IMR-90 (cell line): ENCODE data around the gene IRAK3. TPM values are rescaled to one million over a fixed set of nuclear protein-coding genes. Genes with fewer than 3 reads are reported as not detected.

Experiments used
- ATAC-seq: fragments of 200-7000 bp; cut with Tn5 transposase; 2 replicates; pipeline ENCODE4 v1.9.1; 2020; ENCODE audit warnings: low read depth, mild to moderate bottlenecking, moderate library complexity
- Bru-seq: library from RNA; stranded (reverse); fragments of 400-500 nt; gene quantifications from one replicate; lab custom pipeline; 2021; lab: Mats Ljungman, UMichigan
- BruChase-seq, 2 experiments: library from RNA; stranded (reverse); fragments of 400-500 nt; gene quantifications; one replicate each; lab custom pipeline; 2021; lab: Mats Ljungman, UMichigan
- BruUV-seq: library from RNA; stranded (reverse); fragments of 400-500 nt; replicated peaks from 2 replicates; lab custom pipeline; 2021; lab: Mats Ljungman, UMichigan
- CTCF ChIA-PET: fragments of 300-600 bp; formaldehyde crosslinking; extraction: SDS; loops from one replicate; lab custom pipeline; 2021; ENCODE audit warnings: antibody characterized with exemption; lab: Yijun Ruan, JAX
- POLR2A ChIA-PET: fragments of 300-600 bp; sonication (Branson Sonifier 250); formaldehyde crosslinking; loops from one replicate; lab custom pipeline; 2022; ENCODE audit warnings: antibody characterized with exemption; ENCODE audit not compliant: unreplicated experiment; lab: Charles Lee
- DNase-seq: peaks from one replicate; pipeline ENCODE4 v3.0.0; 2013
- H2AFZ ChIP-seq: replicated peaks from 2 replicates; pipeline ENCODE3; 2013; ENCODE audit warnings: low read length, mild to moderate bottlenecking; ENCODE audit not compliant: poor library complexity
- H2AK5ac ChIP-seq: 2 replicates; pipeline ENCODE4 v1.6.1; 2013; ENCODE audit warnings: low read depth, low read length, inconsistent platforms
- H2AK9ac ChIP-seq: replicated peaks from 2 replicates; pipeline ENCODE3; 2013; ENCODE audit warnings: mild to moderate bottlenecking, low read depth, low read length, moderate library complexity; ENCODE audit not compliant: poor library complexity
- H2BK120ac ChIP-seq: 2 replicates; pipeline ENCODE4 v1.6.1; 2013; ENCODE audit warnings: low read depth, low read length, inconsistent platforms
- H2BK15ac ChIP-seq: 3 replicates; pipeline ENCODE4 v1.6.1; 2013; ENCODE audit warnings: low read depth, low read length, inconsistent platforms
- H2BK20ac ChIP-seq: 2 replicates; pipeline ENCODE4 v1.6.1; 2013; ENCODE audit warnings: low read depth, mild to moderate bottlenecking, inconsistent platforms, low read length, moderate library complexity
- H2BK5ac ChIP-seq: 2 replicates; pipeline ENCODE4 v1.6.1; 2013; ENCODE audit warnings: mild to moderate bottlenecking, low read depth, low read length, inconsistent platforms; ENCODE audit not compliant: poor library complexity, severe bottlenecking
- H3K14ac ChIP-seq: replicated peaks from 2 replicates; pipeline ENCODE4 v1.6.1; 2013; ENCODE audit warnings: low read depth, low read length, inconsistent platforms
- H3K18ac ChIP-seq: 2 replicates; pipeline ENCODE4 v1.6.1; 2013; ENCODE audit warnings: low read depth, low read length, control low read depth
- H3K23ac ChIP-seq: 2 replicates; pipeline ENCODE4 v1.6.1; 2013; ENCODE audit warnings: low read depth, low read length, inconsistent platforms
- H3K27ac ChIP-seq: 2 replicates; pipeline ENCODE4 v1.5.1; 2013; ENCODE audit warnings: mild to moderate bottlenecking, control low read depth, low read length; ENCODE audit not compliant: insufficient read depth
- H3K27me3 ChIP-seq: 2 replicates; pipeline ENCODE4 v1.6.1; 2013; ENCODE audit warnings: low read length; ENCODE audit not compliant: control insufficient read depth, insufficient read depth
- H3K36me3 ChIP-seq: 2 replicates; pipeline ENCODE4 v1.6.1; 2013; ENCODE audit warnings: low read length, mixed read lengths; ENCODE audit not compliant: control insufficient read depth, insufficient read depth
- H3K4ac ChIP-seq: 2 replicates; pipeline ENCODE4 v1.6.1; 2013; ENCODE audit warnings: low read depth, low read length, inconsistent platforms
- H3K4me1 ChIP-seq: 2 replicates; pipeline ENCODE4 v1.6.1; 2013; ENCODE audit warnings: low read length, mixed read lengths; ENCODE audit not compliant: control insufficient read depth, insufficient read depth
- H3K4me2 ChIP-seq: 2 replicates; pipeline ENCODE4 v1.6.1; 2013; ENCODE audit warnings: low read depth, mild to moderate bottlenecking, control low read depth, low read length, moderate library complexity
- H3K4me3 ChIP-seq: 2 replicates; pipeline ENCODE4 v1.5.1; 2013; ENCODE audit warnings: low read depth, mild to moderate bottlenecking, control low read depth, low read length, moderate library complexity; ENCODE audit not compliant: insufficient read depth
- H3K56ac ChIP-seq: 2 replicates; pipeline ENCODE4 v1.6.1; 2013; ENCODE audit warnings: low read length, inconsistent platforms; ENCODE audit not compliant: insufficient read depth; ENCODE audit errors: extremely low read depth
- H3K79me1 ChIP-seq, 2 experiments: 2 replicates each; pipeline ENCODE4 v1.6.1; 2013; ENCODE audit warnings: low read length in 2 of 2, inconsistent platforms in 1 of 2, low read depth in 1 of 2
- H3K9ac ChIP-seq: 2 replicates; pipeline ENCODE4 v1.6.1; 2013; ENCODE audit warnings: low read depth, low read length, control low read depth
- H3K9me1 ChIP-seq: 2 replicates; pipeline ENCODE4 v1.6.1; 2013; ENCODE audit warnings: low read length, inconsistent platforms; ENCODE audit not compliant: insufficient read depth
- H3K9me3 ChIP-seq: 2 replicates; pipeline ENCODE4 v1.6.1; 2013; ENCODE audit warnings: low read length; ENCODE audit not compliant: control insufficient read depth, insufficient read depth
- H4K20me1 ChIP-seq: 2 replicates; pipeline ENCODE4 v1.6.1; 2013; ENCODE audit warnings: low read length, inconsistent platforms; ENCODE audit not compliant: insufficient read depth
- H4K5ac ChIP-seq: 2 replicates; pipeline ENCODE4 v1.6.1; 2013; ENCODE audit warnings: mild to moderate bottlenecking, low read depth, low read length, control low read depth
- H4K8ac ChIP-seq, 2 experiments: 2 replicates each; pipeline ENCODE4 v1.6.1; 2013; ENCODE audit warnings: low read depth in 2 of 2, low read length in 2 of 2, control low read depth in 1 of 2, inconsistent platforms in 1 of 2
- H4K91ac ChIP-seq: 2 replicates; pipeline ENCODE4 v1.6.1; 2013; ENCODE audit warnings: low read depth, low read length, inconsistent platforms; ENCODE audit not compliant: insufficient read depth
- CEBPB ChIP-seq: IDR thresholded peaks from 2 replicates; pipeline ENCODE4 v1.6.1; 2012; ENCODE audit warnings: low read depth, low read length, improper control_type of control experiment
- MAFK ChIP-seq: IDR thresholded peaks from 2 replicates; pipeline ENCODE4 v1.6.1; 2012; ENCODE audit warnings: low read depth, low read length, improper control_type of control experiment
- USF2 ChIP-seq: fragments of 150-350 bp; IDR thresholded peaks from 2 replicates; pipeline ENCODE4 v1.6.1; 2017; ENCODE audit warnings: mild to moderate bottlenecking, antibody characterized with exemption, low read length, low read depth
- WGBS, 2 experiments: methylation state at CpG; one replicate each; pipeline versions ENCODE4 v1.1.5 to v1.1.7; 2013; ENCODE audit warnings: missing lambda C conversion rate in 2 of 2; ENCODE audit not compliant: insufficient read length in 1 of 2; ENCODE audit errors: extremely low coverage in 2 of 2; 5-methylcytosine and 5-hydroxymethylcytosine counted together
- dilution Hi-C: fragments of 300-500 bp; cut with HindIII; formaldehyde crosslinking; loops from one replicate; pipeline ENCODE4 v1.14.3; 2018; ENCODE audit warnings: low sequenced_read_pairs; ENCODE audit not compliant: unreplicated experiment
- in situ Hi-C: fragments of 300-500 bp; cut with MboI; formaldehyde crosslinking; loops from 3 replicates; pipeline ENCODE4 v1.14.3; 2019; ENCODE audit warnings: low sequenced_read_pairs, inconsistent platforms, mixed read lengths
- intact Hi-C: fragments of 100-400 bp; cut with micrococcal nuclease; formaldehyde crosslinking; loops from 2 replicates; pipeline ENCODE4 v1.10.0; 2022
- long read RNA-seq: library from polyadenylated mRNA; unstranded; transcript quantifications from one replicate; pipeline ENCODE4 v2.0.0, GENCODE V29; 2021; ENCODE audit not compliant: unreplicated experiment
- polyA plus RNA-seq, 3 experiments: library from polyadenylated mRNA; depleted of rRNA; stranded (reverse); fragments of >200 nt; gene quantifications; 2 replicates each; pipeline ENCODE4 v1.2.3, GENCODE V29; 2012; ENCODE audit warnings: low replicate concordance in 1 of 3
- total RNA-seq: library from RNA; depleted of rRNA; stranded (reverse); fragments of >200 nt; gene quantifications from 2 replicates; pipeline ENCODE4 v1.2.3, GENCODE V29; 2012; rRNA removed

IRAK3 gene
- total RNA-seq (0.72 and 1.1 TPM in 2 replicates), polyA plus RNA-seq (2012; rRNA removed) (0.34 and 0.53 TPM in 2 replicates), Bru-seq, nascent RNA (percentile 58 among the genes with signal in this experiment), BruChase-seq, experiment 1, labeled RNA remaining after a 6-hour chase (percentile 62 among the genes with signal in this experiment), BruChase-seq, experiment 2, labeled RNA remaining after a 2-hour chase (percentile 67 among the genes with signal in this experiment)
- 0.05 and 0.07 TPM in 2 replicates for polyA plus RNA-seq (2012; cell fraction: cytosol; rRNA removed)
- 0.13 and 1.0 TPM in 2 replicates for polyA plus RNA-seq (2012; cell fraction: nucleus; rRNA removed; ENCODE audit: low replicate concordance)
- long read RNA-seq, full-length matches to known transcripts = 2 of 3 reads
- long read RNA-seq, partial matches to known transcripts = 0 of 3 reads
- long read RNA-seq, other reads (novel, unspliced or antisense) = 1 of 3 reads

- peak within 1 kb of the TSS; percentile 12 for H3K9ac ChIP-seq
- ATAC-seq (peak; percentile 86), DNase-seq (peak; percentile 31)
Measured at GRCh38 chr12:66188584-66189485, at the start of gene IRAK3. TSS of gene IRAK3 (plus strand) at chr12:66189214. CDS start at chr12:66189300, 86 bp downstream.

More at GRCh38 chr12:66188584-66189485, at the start of gene IRAK3:
- Histone ChIP-seq H3K4me1 (no peaks in the 10 kb centered on the region; the same call in 1 of the 2 replicates), H3K9me1 (no peaks in the 10 kb centered on the region), H4K20me1 (no peaks in the 10 kb centered on the region), H2BK20ac (no peak within 1 kb of the TSS), H3K79me1 (no peaks in the 10 kb centered on the region), H4K8ac (peak within 1 kb of the TSS; percentile 82 to 85; a peak in 2 of 4 replicates), H2BK5ac (no peak within 1 kb of the TSS), H2AK5ac (no peak within 1 kb of the TSS), H3K4me3 (peak within 1 kb of the TSS; percentile 54), H3K23ac (peak within 1 kb of the TSS; percentile 85), H3K18ac (peak within 1 kb of the TSS; percentile 9; the same call in 1 of the 2 replicates), H3K27me3 (peaks cover under 1% of the 10 kb centered on the region; the same call in 1 of the 2 replicates), H2BK120ac (peak within 1 kb of the TSS; percentile 71), H4K91ac (peak within 1 kb of the TSS; percentile 75; the same call in 1 of the 2 replicates), H3K27ac (peak within 1 kb of the TSS; percentile 18), H2AFZ (peak within 1 kb of the TSS; percentile 97), H2BK15ac (no peak within 1 kb of the TSS; the same call in 2 of the 3 replicates), H3K4ac (peak within 1 kb of the TSS; percentile 36), H3K56ac (0 out of 2 replicates have a peak within 1 kb of the TSS, but pooled peaks have one; percentile 16), H3K4me2 (peak within 1 kb of the TSS; percentile 81), H3K9me3 (no peaks in the 10 kb centered on the region), H3K14ac (peak within 1 kb of the TSS; percentile 45), H2AK9ac (peak within 1 kb of the TSS; percentile 79), H3K36me3 (no peaks in the 10 kb centered on the region), H4K5ac (peak within 1 kb of the TSS; percentile 31)
- 0 out of 2 replicates have a peak, but pooled peaks have one; percentile 23 for TF ChIP-seq CEBPB
- TF ChIP-seq USF2 = peak; percentile 76
- no peak for TF ChIP-seq MAFK
- WGBS, 2 experiments = 19% methylated on average over 31 of the region's 82 CpGs; no CpG with 5 or more reads in 1 of the 2 experiments
- dilution Hi-C loops = no loop called here
- in situ Hi-C loops = no loop called here
- ChIA-PET CTCF (no interaction called here), POLR2A (no interaction called here)
- intact Hi-C loops = no loop called here
- BruUV-seq = no TSS peak
